Right renal pelvis (tissue), 4 donors: ENCODE data around the gene KAT6B. TPM values are rescaled to one million over a fixed set of nuclear protein-coding genes. Genes with fewer than 3 reads are reported as not detected.

Experiments
- DNase-seq, 4 donors: peaks; one replicate each; pipeline ENCODE4 v3.0.0-alpha.2; 2013; ENCODE audit warnings: low read depth in 4 of 4, low spot score in 3 of 4, missing footprints in 1 of 4
- polyA plus RNA-seq, 4 donors: library from polyadenylated mRNA; unstranded; fragments of 120-200 nt; gene quantifications; one replicate each; pipeline ENCODE4 v1.2.1, GENCODE V29; 2013; ENCODE audit not compliant: insufficient read length in 4 of 4

Gene KAT6B
- polyA plus RNA-seq, 4 donors, result 38.5 to 48.8 (median 46.0) TPM

- no peak for DNase-seq
Measured at GRCh38 chr10:75007646-75008045, 181.2 kb downstream of the KAT6B start.

- no peak for DNase-seq
Measured at GRCh38 chr10:75008952-75009351, 182.6 kb downstream of the KAT6B start.

GRCh38 chr10:75009426-75009825 is 183.0 kb downstream of the KAT6B start:
- DNase-seq, result no peak

GRCh38 chr10:75010373-75010772 is 184.0 kb downstream of the KAT6B start:
- no peak for DNase-seq

- DNase-seq, result no peak
Measured at GRCh38 chr10:75011221-75011620, 184.8 kb downstream of the KAT6B start.

GRCh38 chr10:75012471-75012870 is 186.1 kb downstream of the KAT6B start:
- DNase-seq, result no peak

- no peak for DNase-seq
Measured at GRCh38 chr10:75013007-75013406, 186.6 kb downstream of the KAT6B start.

- DNase-seq, result no peak
Measured at GRCh38 chr10:75013522-75013921, 187.1 kb downstream of the KAT6B start.

- DNase-seq, result no peak
Measured at GRCh38 chr10:75014516-75015230, 188.3 kb downstream of the KAT6B start.

- no peak for DNase-seq
Measured at GRCh38 chr10:75015442-75015841, 189.0 kb downstream of the KAT6B start.

GRCh38 chr10:75016325-75016724 is 189.9 kb downstream of the KAT6B start:
- no peak for DNase-seq

GRCh38 chr10:75018251-75018650 is 191.9 kb downstream of the KAT6B start:
- DNase-seq, result no peak

- DNase-seq, result no peak
Measured at GRCh38 chr10:75018686-75019307, 192.4 kb downstream of the KAT6B start.

- no peak for DNase-seq
Measured at GRCh38 chr10:75019370-75019769, 193.0 kb downstream of the KAT6B start.

- no peak for DNase-seq
Measured at GRCh38 chr10:75020168-75020567, 193.8 kb downstream of the KAT6B start.

- no peak for DNase-seq
Measured at GRCh38 chr10:75021379-75022249, 195.2 kb downstream of the KAT6B start.

GRCh38 chr10:75023074-75023473 is 196.7 kb downstream of the KAT6B start:
- no peak for DNase-seq

- DNase-seq, result no peak
Measured at GRCh38 chr10:75024971-75025523, 198.6 kb downstream of the KAT6B start.

- no peak for DNase-seq
Measured at GRCh38 chr10:75028049-75028448, 201.6 kb downstream of the KAT6B start.

- no peak for DNase-seq
Measured at GRCh38 chr10:75028748-75029147, 202.3 kb downstream of the KAT6B start.

GRCh38 chr10:75029420-75029819 is 203.0 kb downstream of the KAT6B start:
- no peak for DNase-seq
